CD4-positive, alpha-beta T cell (primary cell): ENCODE measurements around the gene DPYSL4. TPM values are rescaled to one million over a fixed set of nuclear protein-coding genes. Genes with fewer than 3 reads are reported as not detected.

Experiments used
- ATAC-seq: fragments of 200-7000 bp; cut with Tn5 transposase; one replicate; pipeline ENCODE4 v1.10.0; 2022; ENCODE audit warnings: mild to moderate bottlenecking; ENCODE audit not compliant: poor library complexity
- CTCF ChIA-PET: fragments of 350-600 bp; sonication (Branson Sonifier 250); formaldehyde crosslinking; loops from one replicate; lab custom pipeline; 2021; ENCODE audit warnings: antibody characterized with exemption, inconsistent platforms; lab: Charles Lee
- POLR2A ChIA-PET: fragments of 350-600 bp; sonication (Branson Sonifier 250); formaldehyde crosslinking; loops from one replicate; lab custom pipeline; 2021; ENCODE audit warnings: antibody characterized with exemption, inconsistent platforms; lab: Charles Lee
- DNase-seq, 14 experiments: peaks; one replicate each; pipeline ENCODE4 v3.0.0-alpha.2; 2013 to 2020; ENCODE audit warnings: mixed read lengths in 2 of 14
- H3K27ac ChIP-seq, 2 donors: one replicate each; pipeline versions ENCODE4 v1.5.1 to v1.7.0; 2013; ENCODE audit warnings: low read length in 2 of 2, low read depth in 1 of 2, mild to moderate bottlenecking in 1 of 2
- H3K27me3 ChIP-seq, 2 experiments: 1 replicate in 1 of 2; 2 replicates in 1 of 2; pipeline versions ENCODE4 v1.6.1 to v1.7.0; 2013; ENCODE audit warnings: low read length in 2 of 2, control low read depth in 1 of 2, mild to moderate bottlenecking in 1 of 2, moderate library complexity in 1 of 2; ENCODE audit not compliant: insufficient read depth in 2 of 2, control insufficient read depth in 1 of 2
- H3K36me3 ChIP-seq: one replicate; pipeline ENCODE4 v1.6.1; 2013; ENCODE audit warnings: low read length, control low read depth; ENCODE audit not compliant: insufficient read depth
- H3K4me1 ChIP-seq: one replicate; pipeline ENCODE4 v1.6.1; 2013; ENCODE audit warnings: low read length, control low read depth; ENCODE audit not compliant: insufficient read depth
- H3K4me3 ChIP-seq: one replicate; pipeline ENCODE4 v1.5.1; 2013; ENCODE audit warnings: mild to moderate bottlenecking, low read length, moderate library complexity
- H3K9me3 ChIP-seq, 2 experiments: 1 replicate in 1 of 2; 2 replicates in 1 of 2; pipeline versions ENCODE4 v1.6.1 to v1.7.0; 2013; ENCODE audit warnings: low read length in 2 of 2, mild to moderate bottlenecking in 2 of 2, control low read depth in 1 of 2, moderate library complexity in 1 of 2; ENCODE audit not compliant: control insufficient read depth in 1 of 2, insufficient read depth in 1 of 2
- H3K27ac Mint-ChIP-seq: one replicate; pipeline ENCODE4 v1.8.0; 2020; ENCODE audit warnings: mixed read lengths
- H3K27me3 Mint-ChIP-seq: one replicate; pipeline ENCODE4 v1.8.0; 2021; ENCODE audit warnings: mixed read lengths
- H3K36me3 Mint-ChIP-seq: one replicate; pipeline ENCODE4 v1.8.0; 2021; ENCODE audit warnings: low read depth, mixed read lengths
- H3K4me1 Mint-ChIP-seq: one replicate; pipeline ENCODE4 v1.8.0; 2021; ENCODE audit warnings: low read depth, mixed read lengths
- H3K4me3 Mint-ChIP-seq: one replicate; pipeline ENCODE4 v1.8.0; 2020; ENCODE audit warnings: mild to moderate bottlenecking, mixed read lengths
- H3K9me3 Mint-ChIP-seq: one replicate; pipeline ENCODE4 v1.8.0; 2020; ENCODE audit warnings: mixed read lengths
- intact Hi-C, 2 experiments: fragments of 100-400 bp; cut with DNase I in 1 of 2; cut with micrococcal nuclease in 1 of 2; formaldehyde crosslinking; loops; one replicate each; pipeline versions ENCODE4 v1.15.1 to v1.9.0; 2023 to 2025; cut with DNase I, micrococcal nuclease
- polyA plus RNA-seq, 2 donors: library from polyadenylated mRNA; unstranded; fragments of 120-200 nt; gene quantifications; one replicate each; pipeline ENCODE4 v1.2.1, GENCODE V29; 2013
- total RNA-seq, 174 experiments: library from RNA in 2 of 174; stranded (reverse) in 2 of 174; gene quantifications; one replicate each; pipeline ENCODE4 v1.2.3 and lab custom pipeline; 2021 to 2026
- TF ChIP-seq, protein P1 (sequence below): fragments of 200-600 bp; IDR thresholded peaks from one replicate; pipeline ENCODE4 v1.8.0; 2022; ENCODE audit warnings: antibody characterized with exemption, mild to moderate bottlenecking

The DPYSL4 gene
- total RNA-seq (under 1 TPM; 0.64 to 0.96 TPM), total RNA-seq (lab: John Stamatoyannopoulos, UW) (0.13 to 29.4 (median 3.1) reads per million in 172 experiments)
- 3.4 TPM for polyA plus RNA-seq (2013, experiment 1 of 2)
- 1.1 TPM for polyA plus RNA-seq (2013, experiment 2 of 2)

DNA sequence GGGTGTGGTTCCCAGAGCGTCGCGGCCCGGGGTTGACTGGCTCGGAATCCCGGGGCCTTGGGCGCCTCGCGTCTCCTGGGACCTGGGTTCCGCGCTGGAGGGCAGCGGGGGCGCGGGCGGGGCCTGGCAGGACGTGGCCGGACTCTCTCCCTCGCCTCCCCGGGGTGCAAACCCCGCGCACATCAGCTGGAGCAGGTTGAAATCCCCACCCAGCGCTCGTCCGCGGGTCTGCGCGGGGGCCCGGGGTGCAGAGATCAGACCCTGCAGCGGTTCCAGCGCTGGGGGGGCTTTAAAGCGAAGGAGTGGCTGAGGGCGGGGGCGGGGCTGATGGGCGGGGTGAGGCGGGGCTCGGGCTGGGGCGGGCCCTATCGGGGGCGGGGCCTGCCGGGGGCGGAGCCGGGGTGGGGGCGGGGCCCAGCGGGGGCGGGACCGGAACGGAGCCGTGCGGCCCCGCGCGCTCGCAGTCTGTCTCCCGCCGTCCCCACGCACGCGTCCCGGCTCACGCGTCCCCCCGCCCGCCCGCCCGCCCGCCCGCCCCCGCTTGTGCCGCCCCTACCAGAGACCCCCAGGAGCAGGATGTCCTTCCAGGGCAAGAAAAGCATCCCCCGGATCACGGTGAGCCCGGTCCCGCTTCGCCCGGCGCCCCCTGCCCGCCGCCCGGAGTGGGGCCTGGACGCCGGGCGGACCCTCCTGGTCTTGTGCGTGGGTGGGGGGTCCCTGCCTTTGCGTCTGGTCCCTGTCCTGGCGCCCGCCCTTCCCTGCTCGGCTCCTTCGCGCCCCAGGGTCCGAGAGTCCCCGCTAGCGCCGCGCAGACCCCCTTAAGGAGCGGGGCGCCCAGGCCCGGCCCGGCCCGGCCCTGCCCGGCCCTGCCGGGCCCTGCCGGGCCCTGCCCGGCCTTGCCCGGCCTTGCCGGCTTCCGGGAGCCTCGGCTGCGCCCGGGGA is at the start of gene DPYSL4:
Gene DPYSL4, plus strand, starts transcription at position 461 of the 942 bp plus-strand sequence. Its CDS starts 116 bp downstream, at position 577.
- H3K4me1 ChIP-seq = peaks cover 24% of the 10 kb centered on the region
- no peaks in the 10 kb centered on the region for H3K36me3 ChIP-seq
- H3K4me1 Mint-ChIP-seq = peaks cover 6% of the 10 kb centered on the region
- ChIA-PET CTCF (no interaction called here), POLR2A (no interaction called here)
- H3K9me3 ChIP-seq = peaks cover 0 to 30% of the 10 kb centered on the region in 2 experiments
- TF ChIP-seq, protein P1, sequence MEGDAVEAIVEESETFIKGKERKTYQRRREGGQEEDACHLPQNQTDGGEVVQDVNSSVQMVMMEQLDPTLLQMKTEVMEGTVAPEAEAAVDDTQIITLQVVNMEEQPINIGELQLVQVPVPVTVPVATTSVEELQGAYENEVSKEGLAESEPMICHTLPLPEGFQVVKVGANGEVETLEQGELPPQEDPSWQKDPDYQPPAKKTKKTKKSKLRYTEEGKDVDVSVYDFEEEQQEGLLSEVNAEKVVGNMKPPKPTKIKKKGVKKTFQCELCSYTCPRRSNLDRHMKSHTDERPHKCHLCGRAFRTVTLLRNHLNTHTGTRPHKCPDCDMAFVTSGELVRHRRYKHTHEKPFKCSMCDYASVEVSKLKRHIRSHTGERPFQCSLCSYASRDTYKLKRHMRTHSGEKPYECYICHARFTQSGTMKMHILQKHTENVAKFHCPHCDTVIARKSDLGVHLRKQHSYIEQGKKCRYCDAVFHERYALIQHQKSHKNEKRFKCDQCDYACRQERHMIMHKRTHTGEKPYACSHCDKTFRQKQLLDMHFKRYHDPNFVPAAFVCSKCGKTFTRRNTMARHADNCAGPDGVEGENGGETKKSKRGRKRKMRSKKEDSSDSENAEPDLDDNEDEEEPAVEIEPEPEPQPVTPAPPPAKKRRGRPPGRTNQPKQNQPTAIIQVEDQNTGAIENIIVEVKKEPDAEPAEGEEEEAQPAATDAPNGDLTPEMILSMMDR = no peak
- intact Hi-C loops = loop anchor here in 1 of 2 experiments (5.0 kb wide), 1 partner anchor 121 kb away; the partner anchor contains the start of gene STK32C
- no peak within 1 kb of the TSS for H3K27ac ChIP-seq
- no peaks in the 10 kb centered on the region for H3K36me3 Mint-ChIP-seq
- H3K27me3 Mint-ChIP-seq = peaks cover 56% of the 10 kb centered on the region
- H3K27me3 ChIP-seq = peaks cover 18 to 21% of the 10 kb centered on the region in 2 experiments
- no peak within 1 kb of the TSS for H3K4me3 Mint-ChIP-seq
- ATAC-seq (peak; percentile 58), DNase-seq (peak in 12 of 14 experiments; percentile 8 to 75 (median 22))
- peak within 1 kb of the TSS; percentile 49 for H3K4me3 ChIP-seq
- H3K27ac Mint-ChIP-seq = no peak within 1 kb of the TSS
- no peaks in the 10 kb centered on the region for H3K9me3 Mint-ChIP-seq

DNA sequence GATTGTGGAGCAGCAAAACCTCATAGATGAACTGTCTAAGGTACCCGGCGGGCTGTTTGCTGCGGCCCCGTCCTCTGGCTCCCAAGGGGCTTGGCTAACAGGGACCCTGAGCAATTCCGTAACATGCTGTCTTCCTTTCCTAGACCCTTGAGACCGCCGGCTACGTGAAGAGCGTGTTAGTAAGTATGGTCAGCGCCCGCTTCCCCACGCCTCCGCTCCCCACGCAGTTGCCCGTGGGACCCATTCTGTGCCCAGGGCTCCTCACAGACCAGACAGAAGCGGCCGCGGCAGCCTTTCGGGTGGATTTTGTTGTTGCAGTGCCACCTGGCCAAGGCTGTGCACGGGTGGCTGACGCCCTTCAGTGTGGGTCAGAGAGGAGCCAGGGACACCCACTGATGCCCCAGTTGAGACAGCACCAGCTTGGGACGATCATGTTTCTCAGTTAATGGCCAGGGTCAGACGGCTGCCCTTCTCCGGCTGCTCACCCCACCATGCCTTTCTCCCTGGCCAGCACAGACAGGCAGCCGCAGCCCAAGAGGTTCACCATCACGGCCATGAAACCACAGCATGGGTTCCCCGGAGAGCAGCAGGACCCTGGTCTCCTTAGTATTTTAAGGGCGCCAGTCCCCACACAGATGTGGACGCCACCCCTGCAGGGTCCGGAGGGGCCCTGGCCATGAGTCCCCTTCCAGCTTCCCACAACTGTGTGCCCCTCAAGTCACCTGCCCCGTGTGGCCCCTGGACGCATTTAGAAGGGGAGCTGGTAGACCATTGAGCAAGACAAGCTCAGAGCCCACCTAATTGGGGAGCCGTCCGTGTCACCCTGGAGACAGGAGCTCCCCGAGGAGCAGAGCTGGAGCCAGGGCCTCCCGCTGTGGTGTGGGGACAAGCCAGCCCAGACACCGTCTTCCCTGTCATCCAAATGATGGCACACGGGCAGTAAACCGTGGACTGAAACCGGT is 49.4 kb upstream of the DPYSL4 start:
- ChIA-PET CTCF (no interaction called here), POLR2A (no interaction called here)
- peak in 1 of 14 experiments; percentile 29 for DNase-seq
- Histone ChIP-seq H3K4me3 (no peak overlapping the region), H3K4me1 (peaks cover 9% of the 10 kb centered on the region), H3K9me3 (peaks cover 0 to 4% of the 10 kb centered on the region in 2 experiments), H3K27me3 (peaks cover 9 to 10% of the 10 kb centered on the region in 2 experiments), H3K27ac (no peak overlapping the region), H3K36me3 (no peaks in the 10 kb centered on the region)
- Mint-ChIP-seq H3K9me3 (no peaks in the 10 kb centered on the region), H3K36me3 (no peaks in the 10 kb centered on the region), H3K4me3 (no peak overlapping the region), H3K27me3 (peaks cover 8% of the 10 kb centered on the region), H3K4me1 (no peaks in the 10 kb centered on the region), H3K27ac (no peak overlapping the region)
- intact Hi-C loops = no loop called here
- no peak for ATAC-seq
- TF ChIP-seq, protein P1 = no peak

DNA sequence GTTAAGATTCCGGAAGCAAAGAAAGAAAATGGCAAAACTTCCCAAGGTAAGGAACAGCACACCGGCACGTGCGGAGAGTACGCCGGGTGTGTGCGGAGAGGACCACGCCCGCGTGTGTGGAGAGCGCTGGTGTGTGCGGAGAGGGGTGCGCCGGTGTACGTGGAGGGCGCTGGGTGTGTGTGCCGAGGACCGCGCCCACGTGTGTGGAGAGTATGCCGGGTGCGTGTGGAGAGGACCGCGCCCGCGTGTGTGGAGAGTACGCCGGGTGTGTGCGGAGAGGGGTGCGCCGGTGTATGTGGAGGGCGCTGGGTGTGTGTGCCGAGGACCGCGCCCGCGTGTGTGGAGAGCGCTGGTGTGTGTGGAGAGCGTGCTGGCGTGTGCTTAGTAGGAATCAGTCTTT is 48.6 kb upstream of the DPYSL4 start:
- DNase-seq = peak in 2 of 14 experiments; percentile 0 to 11
- Mint-ChIP-seq H3K9me3 (no peaks in the 10 kb centered on the region), H3K4me3 (no peak overlapping the region), H3K36me3 (no peaks in the 10 kb centered on the region), H3K27ac (no peak overlapping the region), H3K4me1 (no peaks in the 10 kb centered on the region), H3K27me3 (peaks cover 9% of the 10 kb centered on the region)
- Histone ChIP-seq H3K27me3 (peaks cover 6 to 7% of the 10 kb centered on the region in 2 experiments), H3K4me3 (no peak overlapping the region), H3K36me3 (no peaks in the 10 kb centered on the region), H3K4me1 (peaks cover 13% of the 10 kb centered on the region), H3K27ac (no peak overlapping the region), H3K9me3 (peaks cover 0 to 2% of the 10 kb centered on the region in 2 experiments)
- TF ChIP-seq, protein P1 = no peak
- ChIA-PET POLR2A (no interaction called here), CTCF (no interaction called here)
- intact Hi-C loops = no loop called here
- ATAC-seq = no peak
